ENCODE measurements around the gene LRP1-AS.

GRCh38 chr12:57109207-57110103, 38.0 kb downstream of the LRP1-AS start:
- TF ChIP-seq CTCF (IDR thresholded peaks at IDR 0.05): no peak
- no peak for TF ChIP-seq POLR2A (IDR thresholded peaks at IDR 0.05)
